Superior temporal gyrus (tissue), 1 donor: ENCODE results near the gene GIMAP6.
"Not testable (repeated sequence)": the region's sequence is repeated elsewhere in the genome, so short reads cannot be mapped to it uniquely, and the experiment has no call there.

Source experiments
- DNase-seq: peaks from one replicate; pipeline ENCODE4 v3.0.0-alpha.2; 2016; ENCODE audit errors: extremely low spot score

GIMAP6 gene

GRCh38 chr7:150631866-150632864 lies at the start of gene GIMAP6:
TSS of gene GIMAP6 (minus strand) at chr7:150632385. CDS start at chr7:150630142, 2,243 bp downstream.
- DNase-seq, result no peak

- not testable (repeated sequence) for DNase-seq
Observed at GRCh38 chr7:150680364-150680763, 48.2 kb upstream of the GIMAP6 start.

GRCh38 chr7:150678601-150679000 lies 46.4 kb upstream of the GIMAP6 start:
- not testable (repeated sequence) for DNase-seq

GRCh38 chr7:150676854-150677253 lies 44.7 kb upstream of the GIMAP6 start:
- not testable (repeated sequence) for DNase-seq

GRCh38 chr7:150676276-150676675 lies 44.1 kb upstream of the GIMAP6 start:
- not testable (repeated sequence) for DNase-seq

GRCh38 chr7:150675714-150676113 lies 43.5 kb upstream of the GIMAP6 start:
- DNase-seq, result no peak

GRCh38 chr7:150671798-150672585 lies 39.8 kb upstream of the GIMAP6 start:
- not testable (repeated sequence) for DNase-seq

GRCh38 chr7:150668977-150669376 lies 36.8 kb upstream of the GIMAP6 start:
- DNase-seq, result no peak

- no peak for DNase-seq
Observed at GRCh38 chr7:150668472-150668911, 36.3 kb upstream of the GIMAP6 start.

- DNase-seq, result no peak
Observed at GRCh38 chr7:150666412-150666811, 34.2 kb upstream of the GIMAP6 start.

- DNase-seq, result no peak
Observed at GRCh38 chr7:150665896-150666295, 33.7 kb upstream of the GIMAP6 start.

GRCh38 chr7:150665089-150665748 lies 33.0 kb upstream of the GIMAP6 start:
- no peak for DNase-seq

- no peak for DNase-seq
Observed at GRCh38 chr7:150663802-150664494, 31.8 kb upstream of the GIMAP6 start.

GRCh38 chr7:150662821-150663220 lies 30.6 kb upstream of the GIMAP6 start:
- DNase-seq, result not testable (repeated sequence)

GRCh38 chr7:150660939-150661613 lies 28.9 kb upstream of the GIMAP6 start:
- no peak for DNase-seq

GRCh38 chr7:150657526-150657925 lies 25.3 kb upstream of the GIMAP6 start:
- no peak for DNase-seq

GRCh38 chr7:150656047-150656446 lies 23.9 kb upstream of the GIMAP6 start:
- no peak for DNase-seq

- DNase-seq, result no peak
Observed at GRCh38 chr7:150654692-150655091, 22.5 kb upstream of the GIMAP6 start.

- DNase-seq, result no peak
Observed at GRCh38 chr7:150649080-150649385, 16.8 kb upstream of the GIMAP6 start.

GRCh38 chr7:150648353-150649079 lies 16.3 kb upstream of the GIMAP6 start:
- no peak for DNase-seq
